Lower leg skin (tissue), 3 donors: ENCODE results near the gene MLH3.

Experiments used
- POLR2A ChIP-seq, 2 donors: fragments of 450-650 bp; IDR thresholded peaks; one replicate each; pipeline ENCODE4 v1.6.1; 2016 to 2017; ENCODE audit warnings: antibody characterized with exemption in 2 of 2, mild to moderate bottlenecking in 1 of 2, moderate library complexity in 1 of 2
- TF ChIP-seq, protein P1 (sequence below), 3 donors: fragments of 450-650 bp; IDR thresholded peaks; one replicate each; pipeline ENCODE4 v1.5.1; 2016; ENCODE audit warnings: antibody characterized with exemption in 3 of 3, mild to moderate bottlenecking in 3 of 3, moderate library complexity in 2 of 3

DNA sequence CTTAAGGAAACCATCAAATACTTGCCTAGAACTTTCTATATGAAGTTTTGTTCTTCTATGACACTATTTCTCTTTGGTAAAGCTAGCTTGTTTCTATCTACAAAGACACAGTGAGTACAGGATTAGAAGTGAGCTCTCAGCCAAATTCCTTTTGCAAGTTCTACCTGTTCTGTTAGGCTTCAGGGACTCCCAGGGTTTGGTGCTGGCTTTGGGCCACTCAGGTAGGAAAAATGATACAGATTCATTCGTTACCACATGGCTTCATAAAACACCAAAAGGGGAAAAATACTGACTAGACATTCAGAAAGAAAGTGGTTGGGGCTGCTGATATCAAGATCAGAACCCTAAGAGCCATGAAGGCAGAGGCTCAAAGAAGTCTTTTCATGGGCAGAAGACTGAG is 32.0 kb upstream of the MLH3 start:
- TF ChIP-seq POLR2A (IDR thresholded peaks at IDR 0.05) = no peak
- TF ChIP-seq, protein P1, sequence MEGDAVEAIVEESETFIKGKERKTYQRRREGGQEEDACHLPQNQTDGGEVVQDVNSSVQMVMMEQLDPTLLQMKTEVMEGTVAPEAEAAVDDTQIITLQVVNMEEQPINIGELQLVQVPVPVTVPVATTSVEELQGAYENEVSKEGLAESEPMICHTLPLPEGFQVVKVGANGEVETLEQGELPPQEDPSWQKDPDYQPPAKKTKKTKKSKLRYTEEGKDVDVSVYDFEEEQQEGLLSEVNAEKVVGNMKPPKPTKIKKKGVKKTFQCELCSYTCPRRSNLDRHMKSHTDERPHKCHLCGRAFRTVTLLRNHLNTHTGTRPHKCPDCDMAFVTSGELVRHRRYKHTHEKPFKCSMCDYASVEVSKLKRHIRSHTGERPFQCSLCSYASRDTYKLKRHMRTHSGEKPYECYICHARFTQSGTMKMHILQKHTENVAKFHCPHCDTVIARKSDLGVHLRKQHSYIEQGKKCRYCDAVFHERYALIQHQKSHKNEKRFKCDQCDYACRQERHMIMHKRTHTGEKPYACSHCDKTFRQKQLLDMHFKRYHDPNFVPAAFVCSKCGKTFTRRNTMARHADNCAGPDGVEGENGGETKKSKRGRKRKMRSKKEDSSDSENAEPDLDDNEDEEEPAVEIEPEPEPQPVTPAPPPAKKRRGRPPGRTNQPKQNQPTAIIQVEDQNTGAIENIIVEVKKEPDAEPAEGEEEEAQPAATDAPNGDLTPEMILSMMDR (IDR thresholded peaks at IDR 0.05) = no peak
